GM21717 (cell line): ENCODE measurements around the gene ARAP2.

Source experiments
- ATAC-seq: cut with Tn5 transposase; IDR thresholded peaks from one replicate; pipeline ENCODE4 v1.9.1; 2021; ENCODE audit warnings: mild to moderate bottlenecking, moderate library complexity; ENCODE audit not compliant: unreplicated experiment

Gene ARAP2

GRCh38 chr4:36244257-36245082 is at the start of gene ARAP2:
ARAP2 (minus strand) TSS chr4:36244514; CDS start chr4:36229486, 15,028 bp downstream.
- peak; percentile 57 for ATAC-seq

- no peak for ATAC-seq
Observed at GRCh38 chr4:36292556-36293188, 48.4 kb upstream of the ARAP2 start.

GRCh38 chr4:36290641-36291040 is 46.3 kb upstream of the ARAP2 start:
- ATAC-seq: no peak

- ATAC-seq: no peak
Observed at GRCh38 chr4:36288731-36289426, 44.6 kb upstream of the ARAP2 start.

- no peak for ATAC-seq
Observed at GRCh38 chr4:36286481-36286871, 42.2 kb upstream of the ARAP2 start.

GRCh38 chr4:36285784-36286480 is 41.6 kb upstream of the ARAP2 start:
- peak; percentile 99 for ATAC-seq

- ATAC-seq: no peak
Observed at GRCh38 chr4:36283912-36284465, 39.7 kb upstream of the ARAP2 start.

- no peak for ATAC-seq
Observed at GRCh38 chr4:36282503-36283030, 38.3 kb upstream of the ARAP2 start.

GRCh38 chr4:36281384-36282106 is 37.2 kb upstream of the ARAP2 start, which contains the start of gene DTHD1:
DTHD1 (plus strand) TSS chr4:36281616; CDS start chr4:36281759, 143 bp downstream.
- ATAC-seq: no peak

GRCh38 chr4:36280555-36280954 is 36.2 kb upstream of the ARAP2 start:
- ATAC-seq: no peak

- no peak for ATAC-seq
Observed at GRCh38 chr4:36278789-36279188, 34.5 kb upstream of the ARAP2 start.

GRCh38 chr4:36277533-36277932 is 33.2 kb upstream of the ARAP2 start:
- no peak for ATAC-seq

GRCh38 chr4:36274158-36274557 is 29.8 kb upstream of the ARAP2 start:
- ATAC-seq: no peak

GRCh38 chr4:36273276-36273675 is 29.0 kb upstream of the ARAP2 start:
- no peak for ATAC-seq

GRCh38 chr4:36269533-36270173 is 25.3 kb upstream of the ARAP2 start:
- no peak for ATAC-seq

GRCh38 chr4:36269101-36269500 is 24.8 kb upstream of the ARAP2 start:
- ATAC-seq: no peak

- ATAC-seq: no peak
Observed at GRCh38 chr4:36267486-36268268, 23.4 kb upstream of the ARAP2 start.

- ATAC-seq: no peak
Observed at GRCh38 chr4:36264207-36264826, 20.0 kb upstream of the ARAP2 start.
